Endothelial cell of umbilical vein (primary cell): ENCODE data around the gene TMEM119.

Experiments used
- EZH2 ChIP-seq: IDR thresholded peaks from 2 replicates; pipeline ENCODE4 v1.6.1; 2012; ENCODE audit warnings: borderline replicate concordance, low read depth, mild to moderate bottlenecking, moderate library complexity, low read length, inconsistent platforms; ENCODE audit not compliant: severe bottlenecking
- FOS ChIP-seq: IDR thresholded peaks from 2 replicates; pipeline ENCODE4 v1.6.1; 2011; ENCODE audit warnings: mild to moderate bottlenecking, low read length, moderate library complexity, borderline replicate concordance; ENCODE audit not compliant: insufficient read depth
- MYC ChIP-seq: IDR thresholded peaks from one replicate; pipeline ENCODE4 v1.6.1; 2011; ENCODE audit warnings: mild to moderate bottlenecking, low read depth, low read length
- TF ChIP-seq, protein P1 (sequence below), 2 donors: IDR thresholded peaks; 1 replicate in 1 of 2; 2 replicates in 1 of 2; pipeline ENCODE4 v1.5.1; 2011; ENCODE audit warnings: low read length in 2 of 2, mild to moderate bottlenecking in 2 of 2, moderate library complexity in 2 of 2, control low read depth in 1 of 2, inconsistent platforms in 1 of 2, low read depth in 1 of 2; ENCODE audit not compliant: insufficient read depth in 1 of 2; ENCODE audit errors: extremely low read depth in 1 of 2

DNA sequence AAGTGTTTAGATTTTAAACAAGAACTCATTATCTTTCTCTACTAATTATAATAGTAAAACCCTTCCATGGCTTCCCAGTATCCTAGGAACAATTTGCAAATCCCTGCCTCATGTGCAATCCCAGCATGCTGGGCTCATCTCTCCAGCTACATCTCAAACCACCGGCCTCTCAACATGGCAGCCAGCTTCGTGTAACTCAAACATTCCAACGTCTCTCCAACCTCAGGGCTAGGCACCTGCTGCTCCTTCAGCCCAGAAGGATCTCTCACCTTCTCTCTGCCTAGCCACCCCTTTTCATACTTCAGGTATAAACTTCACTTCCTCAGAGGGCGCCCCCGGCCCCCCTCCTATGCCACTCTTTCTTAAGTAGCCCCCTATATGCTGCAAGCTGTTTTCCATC, 44.1 kb downstream of the TMEM119 start:
- TF ChIP-seq EZH2 (no peak), MYC (no peak), FOS (no peak)
- TF ChIP-seq, protein P1, sequence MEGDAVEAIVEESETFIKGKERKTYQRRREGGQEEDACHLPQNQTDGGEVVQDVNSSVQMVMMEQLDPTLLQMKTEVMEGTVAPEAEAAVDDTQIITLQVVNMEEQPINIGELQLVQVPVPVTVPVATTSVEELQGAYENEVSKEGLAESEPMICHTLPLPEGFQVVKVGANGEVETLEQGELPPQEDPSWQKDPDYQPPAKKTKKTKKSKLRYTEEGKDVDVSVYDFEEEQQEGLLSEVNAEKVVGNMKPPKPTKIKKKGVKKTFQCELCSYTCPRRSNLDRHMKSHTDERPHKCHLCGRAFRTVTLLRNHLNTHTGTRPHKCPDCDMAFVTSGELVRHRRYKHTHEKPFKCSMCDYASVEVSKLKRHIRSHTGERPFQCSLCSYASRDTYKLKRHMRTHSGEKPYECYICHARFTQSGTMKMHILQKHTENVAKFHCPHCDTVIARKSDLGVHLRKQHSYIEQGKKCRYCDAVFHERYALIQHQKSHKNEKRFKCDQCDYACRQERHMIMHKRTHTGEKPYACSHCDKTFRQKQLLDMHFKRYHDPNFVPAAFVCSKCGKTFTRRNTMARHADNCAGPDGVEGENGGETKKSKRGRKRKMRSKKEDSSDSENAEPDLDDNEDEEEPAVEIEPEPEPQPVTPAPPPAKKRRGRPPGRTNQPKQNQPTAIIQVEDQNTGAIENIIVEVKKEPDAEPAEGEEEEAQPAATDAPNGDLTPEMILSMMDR (IDR thresholded peaks at IDR 0.05; ENCODE audit: extremely low read depth in 1 of 2, insufficient read depth in 1 of 2, low read depth in 1 of 2, low read length in 2 of 2): no peak
